ENCODE measurements around the gene LRRC74B. TPM values are rescaled to one million over a fixed set of nuclear protein-coding genes. Genes with fewer than 3 reads are reported as not detected.

Gene LRRC74B
- total RNA-seq, 1 experiment from 2014 or later = not detected

DNA sequence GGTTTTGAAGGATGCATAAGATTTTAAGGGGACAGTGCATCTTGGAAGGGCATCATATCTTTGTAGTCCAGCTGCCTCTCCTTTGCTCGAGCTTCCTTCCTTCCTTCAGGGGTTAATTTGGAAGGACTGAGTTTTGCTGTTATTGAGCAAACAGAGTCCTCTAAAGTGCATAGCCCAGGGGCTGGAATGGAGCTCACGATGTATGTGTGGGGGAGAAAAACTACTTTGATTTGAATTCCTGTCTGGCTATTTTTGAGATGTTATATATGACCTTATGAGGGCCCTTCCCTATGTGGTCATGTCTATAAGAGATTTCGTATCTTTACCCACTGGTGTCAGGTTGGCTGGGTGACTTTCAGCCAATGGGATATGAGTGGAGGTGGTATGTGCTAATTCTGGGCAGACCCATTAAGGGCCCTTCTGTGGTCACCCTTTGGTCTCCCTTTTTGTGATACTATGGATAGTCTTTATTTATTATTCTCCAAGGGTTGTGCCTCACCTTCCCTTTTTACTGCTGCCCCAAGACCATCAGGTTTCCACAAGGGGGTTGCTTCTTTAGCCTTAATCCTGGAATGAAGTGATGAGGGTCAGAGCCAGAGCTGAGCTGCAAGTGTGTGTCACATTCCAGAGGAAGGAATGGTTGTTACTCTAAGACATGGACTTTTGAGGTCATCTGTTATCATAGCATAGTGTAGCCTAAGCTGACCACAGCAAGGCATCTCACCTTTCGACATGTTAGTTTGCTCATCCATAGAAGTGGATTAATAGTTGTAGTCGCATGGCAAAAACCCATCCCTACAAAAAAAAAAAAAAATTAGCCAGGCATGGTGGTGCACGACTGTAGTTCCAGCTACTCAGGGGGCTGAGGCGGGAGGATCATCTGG, 54.6 kb downstream of the LRRC74B start:
- no peak for DNase-seq
- Histone ChIP-seq H3K9me3 (no peaks in the 10 kb centered on the region), H3K4me3 (no peak overlapping the region)

DNA sequence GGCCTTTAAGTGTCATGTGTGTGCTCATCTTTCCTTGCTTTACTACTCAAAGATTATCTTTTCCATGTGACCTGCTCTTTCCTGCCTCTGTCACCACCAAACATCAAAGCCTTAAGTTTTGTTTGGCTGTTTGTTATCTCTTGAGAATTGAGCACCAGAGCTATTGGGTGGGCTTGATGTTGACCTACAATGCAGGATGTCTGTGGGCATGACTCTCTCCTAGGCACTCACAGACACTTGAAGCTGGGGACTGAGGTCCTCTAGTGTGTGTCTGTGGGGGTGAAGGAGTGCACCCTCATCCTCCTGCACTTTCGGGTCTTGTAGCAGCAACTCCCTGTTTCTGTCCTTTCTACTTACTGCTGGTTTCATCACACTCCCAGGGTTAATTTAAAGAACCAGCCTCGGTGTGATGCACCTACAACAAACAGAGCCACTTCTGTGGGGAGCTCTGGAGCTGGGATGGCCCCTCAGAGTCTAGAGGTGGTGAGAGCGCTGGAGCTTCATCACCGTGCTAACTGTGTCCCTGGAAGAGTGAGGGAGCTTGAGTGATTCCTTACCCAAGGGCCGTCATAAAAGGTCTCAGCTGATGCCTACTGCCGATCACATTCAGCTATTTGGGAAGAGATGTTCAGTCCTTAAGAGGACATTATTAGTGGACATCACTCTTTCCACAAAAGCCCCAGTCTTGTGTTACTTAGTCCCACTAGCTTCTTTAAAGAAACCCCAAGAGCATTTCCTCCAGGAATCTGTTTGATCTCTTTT, 56.3 kb downstream of the LRRC74B start:
- Histone ChIP-seq H3K9me3 (no peaks in the 10 kb centered on the region), H3K27me3 (no peaks in the 10 kb centered on the region), H3K4me3 (no peak overlapping the region), H3K36me3 (no peaks in the 10 kb centered on the region)
- DNase-seq = no peak

More for the DNA sequence above, 54.6 kb downstream of the LRRC74B start:
- Histone ChIP-seq H3K27me3 (no peaks in the 10 kb centered on the region), H3K36me3 (no peaks in the 10 kb centered on the region)

DNA sequence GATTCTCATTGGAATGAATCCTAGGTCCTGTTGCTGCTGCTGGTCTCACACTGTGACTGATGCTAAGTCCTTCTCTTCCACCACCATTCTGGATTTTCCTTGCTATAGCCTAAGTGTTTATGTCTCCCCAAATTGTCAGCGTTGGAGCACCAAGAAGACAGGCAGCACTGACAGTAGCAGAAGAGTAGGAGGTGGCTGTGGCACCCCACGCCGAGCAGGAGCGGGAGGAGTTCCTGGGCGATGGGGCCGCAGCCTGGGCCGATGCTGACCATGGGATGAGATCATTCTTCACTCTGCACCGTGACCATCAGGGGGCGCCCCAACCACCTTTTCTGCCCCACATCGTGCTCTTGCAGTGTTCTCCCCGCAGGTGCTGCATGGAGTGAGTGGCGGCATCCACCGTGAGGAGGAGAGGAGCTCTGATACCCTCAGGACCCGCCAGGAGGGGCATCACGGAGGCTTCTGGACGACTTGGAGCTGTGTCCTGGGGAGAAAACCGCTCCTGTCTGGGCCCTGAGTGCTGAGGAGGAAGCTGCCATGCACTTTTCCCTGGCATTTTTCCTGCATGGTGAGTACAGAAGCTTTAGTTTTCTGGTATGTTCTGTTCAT, 57.0 kb downstream of the LRRC74B start:
- Histone ChIP-seq H3K9me3 (no peaks in the 10 kb centered on the region), H3K4me3 (no peak overlapping the region), H3K36me3 (no peaks in the 10 kb centered on the region), H3K27me3 (no peaks in the 10 kb centered on the region)
- DNase-seq = peak; percentile 61

DNA sequence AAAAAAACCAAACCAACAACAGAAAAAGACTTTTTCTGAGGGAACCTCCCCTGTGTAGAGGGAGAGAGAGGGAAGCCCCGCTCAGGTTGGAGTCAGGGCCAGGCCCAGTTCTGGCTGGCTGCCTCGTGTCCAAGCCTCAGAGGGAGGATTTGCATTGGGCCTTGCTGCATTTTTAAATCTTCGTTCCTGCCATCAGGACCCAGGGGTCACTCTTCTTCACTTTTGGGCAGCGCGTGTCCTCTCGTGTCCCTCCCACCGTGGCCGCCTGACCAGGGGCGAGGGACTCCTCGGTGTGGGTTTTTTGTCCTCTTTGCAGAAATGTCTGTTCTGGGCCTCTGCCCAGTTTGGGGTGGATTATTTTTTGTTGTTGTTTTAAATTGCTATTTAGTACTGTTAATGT, 57.9 kb downstream of the LRRC74B start:
- H3K27me3 ChIP-seq = no peaks in the 10 kb centered on the region
- no peak for DNase-seq

DNA sequence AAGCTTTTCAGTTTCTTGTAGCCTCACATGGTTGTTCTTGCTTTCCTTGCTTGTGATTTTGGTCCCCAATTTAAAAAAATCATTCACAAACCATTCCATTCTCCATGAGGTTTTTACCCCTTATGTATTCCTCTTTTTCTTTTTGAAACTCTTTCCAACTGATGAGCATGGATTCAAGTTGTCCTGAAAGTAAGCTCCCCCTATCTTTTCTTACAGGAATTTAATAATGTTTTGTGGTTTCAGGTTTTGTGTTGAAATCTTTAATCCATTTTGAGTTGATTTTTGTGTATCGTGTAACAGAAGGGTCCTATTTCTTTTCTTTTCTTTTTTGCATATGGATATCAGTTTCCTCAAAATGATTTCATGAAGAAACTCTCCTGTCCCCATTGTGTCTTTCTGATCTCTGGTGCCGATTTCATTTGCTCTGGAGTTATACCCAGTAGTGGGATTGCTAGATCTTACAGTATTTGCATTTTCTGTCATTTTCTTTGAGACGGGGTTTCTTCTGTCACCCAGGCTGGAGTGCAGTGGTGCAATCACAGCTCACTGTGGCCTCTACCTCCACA, 58.5 kb downstream of the LRRC74B start:
- no peaks in the 10 kb centered on the region for H3K27me3 ChIP-seq
- H3K9me3 ChIP-seq = peaks cover 8% of the 10 kb centered on the region; the same call in 1 of the 2 replicates
- H3K36me3 ChIP-seq = no peaks in the 10 kb centered on the region
- H3K4me3 ChIP-seq = no peak overlapping the region
- DNase-seq = no peak

More for the DNA sequence above, 57.9 kb downstream of the LRRC74B start:
- no peak overlapping the region for H3K4me3 ChIP-seq
- peaks cover 3% of the 10 kb centered on the region; the same call in 1 of the 2 replicates for H3K9me3 ChIP-seq
- no peaks in the 10 kb centered on the region for H3K36me3 ChIP-seq

DNA sequence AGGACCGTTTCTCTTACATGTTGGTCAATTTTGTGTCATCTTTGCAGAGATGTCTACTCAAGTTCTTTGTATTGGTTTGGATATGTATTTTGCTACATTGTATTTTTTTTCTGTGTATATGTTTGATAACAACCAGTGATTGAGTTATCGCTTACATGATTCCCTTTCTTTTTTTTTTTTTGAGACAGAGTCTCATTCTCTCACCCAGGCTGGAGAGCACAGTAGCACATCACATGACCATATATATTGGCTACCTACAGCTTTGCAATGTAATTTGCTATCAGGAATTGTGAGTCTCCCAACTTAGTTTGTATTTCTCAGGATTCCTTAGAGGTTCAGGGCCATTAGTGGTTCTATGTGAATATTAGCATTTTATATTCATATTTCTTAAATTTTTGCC, 59.5 kb downstream of the LRRC74B start:
- Histone ChIP-seq H3K9me3 (peaks cover 8% of the 10 kb centered on the region; the same call in 1 of the 2 replicates), H3K36me3 (no peaks in the 10 kb centered on the region), H3K4me3 (no peak overlapping the region), H3K27me3 (no peaks in the 10 kb centered on the region)
- DNase-seq = no peak

DNA sequence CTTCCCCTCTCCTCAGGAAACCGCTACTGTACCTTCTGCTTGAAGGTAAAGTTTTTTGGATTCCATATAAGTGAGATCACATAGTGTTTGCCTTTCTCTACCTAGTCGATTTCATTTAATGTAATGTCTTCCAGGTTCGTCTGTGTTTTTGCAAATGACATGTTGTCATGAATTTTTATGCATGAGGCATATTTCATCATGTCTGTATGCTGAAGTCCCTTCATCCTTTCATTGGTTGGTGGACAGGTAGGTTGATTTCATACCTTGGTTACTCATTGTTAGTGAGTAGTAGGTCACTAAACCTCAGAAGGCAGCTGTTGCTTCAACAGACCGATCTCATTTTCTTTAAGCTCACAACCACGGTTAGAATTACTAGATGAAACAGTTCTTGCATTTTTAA, 60.3 kb downstream of the LRRC74B start:
- Histone ChIP-seq H3K4me3 (no peak overlapping the region), H3K9me3 (peaks cover 8% of the 10 kb centered on the region; the same call in 1 of the 2 replicates), H3K36me3 (no peaks in the 10 kb centered on the region), H3K27me3 (no peaks in the 10 kb centered on the region)
- DNase-seq = no peak

DNA sequence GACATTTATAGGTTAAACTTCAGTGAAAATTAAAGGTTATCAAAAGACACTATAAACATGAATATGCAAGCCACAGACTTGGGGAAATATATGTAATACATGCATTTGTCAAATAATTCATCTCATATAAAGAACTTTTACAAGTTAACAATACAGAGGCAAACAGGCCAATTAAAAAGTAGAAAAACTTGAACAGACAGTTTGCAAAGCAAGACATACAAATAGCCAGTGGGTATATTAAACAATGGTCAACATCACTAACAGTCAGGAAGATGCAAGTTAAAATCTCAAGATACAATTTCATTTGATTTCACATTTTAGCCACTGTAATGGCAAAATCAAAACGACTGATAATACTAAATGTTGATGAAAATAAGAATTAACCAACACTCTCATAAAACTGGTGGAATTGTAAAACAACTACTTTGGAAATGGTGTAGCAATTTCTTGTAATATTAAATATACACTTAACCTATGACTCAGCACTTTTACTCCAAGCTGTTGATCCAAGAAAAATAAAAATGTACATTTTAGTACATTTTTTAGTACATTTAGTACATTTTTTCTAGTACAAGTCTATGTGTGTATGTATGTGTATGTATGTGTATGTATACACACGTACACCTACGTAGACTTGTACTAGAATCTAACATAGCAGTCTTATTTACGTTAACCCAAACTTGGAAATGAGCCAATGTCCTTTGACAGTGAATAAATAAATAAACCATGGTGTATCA, 62.8 kb downstream of the LRRC74B start:
- peaks cover 8% of the 10 kb centered on the region; the same call in 1 of the 2 replicates for H3K9me3 ChIP-seq
- no peak for DNase-seq

More for the DNA sequence above, 62.8 kb downstream of the LRRC74B start:
- H3K4me3 ChIP-seq = no peak overlapping the region
- no peaks in the 10 kb centered on the region for H3K27me3 ChIP-seq
- no peaks in the 10 kb centered on the region for H3K36me3 ChIP-seq

Other genes starting within 250 kb of the LRRC74B start
- gene PI4KA, start 187.1 kb upstream of the LRRC74B start, total RNA-seq (2014; rRNA removed; shearing (Covaris generic); ENCODE audit: low replicate concordance) = 19.7 and 24.3 TPM in 2 replicates
- gene SNAP29, start 186.9 kb upstream of the LRRC74B start, total RNA-seq (2014; rRNA removed; shearing (Covaris generic); ENCODE audit: low replicate concordance) = 9.1 and 10.0 TPM in 2 replicates
- gene CRKL, start 128.5 kb upstream of the LRRC74B start, total RNA-seq (2014; rRNA removed; shearing (Covaris generic); ENCODE audit: low replicate concordance) = 23.1 and 25.0 TPM in 2 replicates
- 0.56 TPM in 1 of 2 replicates, not detected in the other for gene AIFM3, start 78.7 kb upstream of the LRRC74B start, total RNA-seq (2014; rRNA removed; shearing (Covaris generic); ENCODE audit: low replicate concordance)
- 21.2 and 25.3 TPM in 2 replicates for gene LZTR1, start 63.6 kb upstream of the LRRC74B start, total RNA-seq (2014; rRNA removed; shearing (Covaris generic); ENCODE audit: low replicate concordance)
- gene THAP7, start 43.8 kb upstream of the LRRC74B start, total RNA-seq (2014; rRNA removed; shearing (Covaris generic); ENCODE audit: low replicate concordance) = 33.8 and 46.5 TPM in 2 replicates
- 1.1 and 10.0 TPM in 2 replicates for gene P2RX6, start 30.8 kb upstream of the LRRC74B start, total RNA-seq (2014; rRNA removed; shearing (Covaris generic); ENCODE audit: low replicate concordance)
- gene SLC7A4, start 13.4 kb upstream of the LRRC74B start, total RNA-seq (2014; rRNA removed; shearing (Covaris generic); ENCODE audit: low replicate concordance) = not detected in 2 replicates

Data from MG63 (cell line).